Myocyte (in vitro differentiated cells): Measurements from ENCODE around the gene CMBL. TPM values are rescaled to one million over a fixed set of nuclear protein-coding genes. Genes with fewer than 3 reads are reported as not detected.

Experiments
- DNase-seq: peaks from one replicate; pipeline ENCODE4 v3.0.0-alpha.2; 2012; ENCODE audit warnings: low read depth
- total RNA-seq: library from RNA; depleted of rRNA; stranded (reverse); fragments of >200 nt; gene quantifications from 2 replicates; pipeline ENCODE4 v1.2.3, GENCODE V29; 2014

CMBL gene
- total RNA-seq, 1 donor from 2014 or later: 2.0 TPM

DNA sequence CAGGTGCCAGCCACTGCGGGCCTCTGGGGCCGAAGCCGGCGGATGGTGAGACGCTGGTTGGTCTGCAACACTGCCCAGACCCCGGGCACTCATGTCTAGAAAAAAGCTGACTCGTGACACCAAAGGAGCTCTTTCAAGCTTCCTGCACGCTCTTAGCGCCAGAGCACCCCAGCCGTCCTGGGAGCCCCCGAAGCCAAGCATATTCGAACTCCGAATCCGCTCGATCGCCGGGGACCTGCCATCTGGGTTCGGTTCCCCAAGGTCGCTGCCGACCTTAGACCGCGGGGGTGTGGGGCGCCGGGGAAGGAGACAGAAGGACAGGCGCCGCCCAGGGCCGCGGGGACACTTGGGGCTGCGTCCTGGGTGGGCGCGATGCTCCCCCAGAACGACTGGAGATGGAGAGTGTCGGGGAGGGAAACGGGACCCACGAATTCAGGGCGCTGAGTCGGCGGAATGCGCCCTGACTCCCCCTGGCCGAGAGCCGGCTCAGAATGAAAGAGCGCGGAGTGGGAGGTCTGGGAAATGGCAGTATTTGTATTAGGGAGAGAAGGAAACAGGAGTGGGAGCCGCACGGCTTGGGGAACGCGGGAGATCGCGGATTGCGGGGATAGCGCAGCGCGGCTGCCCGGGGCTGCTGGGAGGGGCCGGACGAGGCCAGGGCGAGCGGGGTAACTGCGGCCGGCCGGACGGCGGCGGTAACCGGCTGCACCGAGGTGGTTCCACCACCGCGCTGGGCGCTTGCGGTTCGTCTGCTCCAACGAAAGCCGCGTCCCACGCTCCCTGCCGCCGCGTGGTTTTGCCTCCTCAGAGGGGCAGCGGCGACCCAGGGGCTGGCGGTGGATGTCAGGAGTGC is 25.7 kb upstream of the CMBL start:
- DNase-seq: peak; percentile 43

DNA sequence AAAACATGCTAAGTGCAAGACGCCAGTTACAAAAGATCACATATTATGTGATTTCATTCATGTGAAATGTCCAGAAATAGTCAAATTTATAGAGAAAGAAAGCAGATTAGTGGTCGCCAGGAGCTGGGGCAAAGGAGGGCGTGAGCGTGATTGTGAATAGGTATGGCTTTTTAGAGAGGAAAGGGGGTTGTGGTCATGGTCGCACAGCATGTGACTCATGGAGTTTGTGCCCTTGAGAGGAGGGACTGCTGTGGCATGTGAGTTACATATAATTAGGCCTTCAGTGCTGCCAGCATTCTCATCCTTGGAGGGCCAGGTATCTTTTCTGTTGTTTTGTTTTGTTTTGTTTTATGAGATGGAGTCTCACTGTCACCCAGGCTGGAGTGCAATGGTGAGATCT is 24.6 kb upstream of the CMBL start:
- DNase-seq: no peak

DNA sequence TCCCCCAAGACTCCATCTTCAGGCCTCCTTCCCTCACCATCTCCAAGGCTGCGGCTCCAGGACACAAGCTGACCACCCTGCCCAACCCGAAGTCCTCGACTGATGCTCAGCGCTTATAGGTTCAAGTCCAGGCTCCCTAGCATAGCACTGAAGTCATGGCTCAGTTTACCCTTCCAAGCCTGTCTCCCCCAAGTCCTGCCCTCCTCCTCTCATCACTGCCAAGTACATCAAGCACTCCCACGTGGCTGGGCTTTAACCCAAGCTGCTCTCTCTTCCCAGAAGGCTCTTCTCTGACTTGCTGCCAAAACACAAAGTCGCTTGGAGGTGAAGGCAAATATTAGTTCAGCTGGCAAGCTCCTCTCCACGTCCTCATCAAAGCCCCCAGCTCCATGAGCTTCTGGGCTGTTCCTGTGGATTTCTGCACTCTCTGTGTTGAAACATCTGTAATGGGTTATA is 23.7 kb upstream of the CMBL start:
- peak; percentile 25 for DNase-seq

DNA sequence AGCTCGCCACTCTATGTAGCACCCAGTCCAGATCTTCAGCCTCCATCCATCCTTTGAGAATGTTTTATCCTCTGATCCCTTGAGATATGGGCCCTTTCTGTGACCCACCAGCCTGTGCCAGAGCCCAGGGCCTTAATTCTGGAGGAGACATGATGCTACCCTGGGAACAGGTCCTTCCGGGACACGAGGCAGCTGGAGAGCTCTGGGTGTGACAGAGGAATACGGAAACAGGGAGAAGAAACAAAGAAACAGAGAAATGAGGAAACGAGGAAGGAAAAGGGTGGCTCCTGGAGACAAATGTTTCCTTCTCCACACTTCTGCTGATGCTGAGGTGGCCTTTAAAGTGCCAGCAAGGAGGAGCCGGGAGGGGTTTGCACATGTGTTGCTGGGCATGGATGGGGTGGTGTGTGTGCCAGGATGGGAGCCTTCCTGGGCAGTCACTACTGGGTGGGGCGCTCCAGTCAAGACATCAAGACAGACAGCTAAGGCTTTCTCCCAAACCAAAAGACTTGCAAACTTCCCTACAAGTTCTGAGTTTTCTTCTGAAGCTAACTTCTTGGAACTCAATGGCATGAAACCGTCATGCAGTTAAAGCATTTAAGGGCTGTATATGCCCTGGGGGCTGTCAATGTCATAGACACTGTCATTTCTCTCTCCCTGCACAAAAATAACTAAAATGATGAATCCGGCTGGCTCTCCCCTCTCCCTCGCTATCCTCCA is 23.0 kb upstream of the CMBL start:
- DNase-seq: no peak

DNA sequence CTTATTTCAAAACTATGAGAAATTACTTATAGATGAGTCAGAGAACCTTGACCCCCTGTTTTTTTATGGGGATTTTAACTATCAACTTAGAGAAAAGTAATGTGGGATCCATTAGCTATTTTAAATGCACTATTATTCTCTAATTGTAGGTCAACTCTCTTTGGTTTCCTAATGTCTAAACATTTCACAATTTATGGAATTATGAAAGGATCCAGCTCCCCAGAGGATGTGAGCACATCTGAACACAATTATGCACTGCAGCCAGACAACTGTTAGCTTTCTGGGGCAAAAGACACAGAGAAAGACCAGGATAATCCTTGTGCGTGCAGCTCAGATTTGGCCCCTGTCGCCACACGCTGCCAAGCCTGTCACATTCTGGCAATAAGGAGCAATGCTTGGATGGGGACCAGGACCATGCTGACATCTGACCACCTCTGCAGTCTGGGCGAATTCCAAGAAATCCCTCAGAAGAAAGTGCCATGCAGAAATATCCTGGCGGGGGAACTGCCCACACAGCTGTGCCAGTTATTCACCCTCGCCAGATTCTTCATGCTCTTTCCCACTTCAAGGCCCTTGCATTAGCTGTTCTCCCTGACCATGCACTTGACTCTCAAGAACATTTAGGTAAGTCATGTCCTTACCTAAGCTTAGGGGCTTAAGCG is 22.2 kb upstream of the CMBL start:
- DNase-seq: peak; percentile 83

DNA sequence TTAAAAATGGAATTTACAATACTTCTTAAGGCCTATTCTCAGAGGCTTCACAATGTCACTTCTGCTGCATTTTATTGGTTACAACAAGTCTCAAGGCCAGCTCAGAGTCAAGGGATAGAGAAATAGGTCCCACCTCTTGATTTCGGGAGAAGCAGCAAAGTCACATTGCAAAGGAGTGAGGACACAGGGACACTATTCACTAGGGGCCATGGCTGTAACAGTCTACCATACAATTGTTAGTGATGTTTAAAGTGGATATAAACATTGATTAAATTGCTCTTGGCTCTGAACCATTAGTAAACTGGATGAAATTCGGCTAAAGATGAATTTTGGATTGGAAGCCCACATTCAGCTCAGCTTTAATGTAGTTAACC is 21.7 kb upstream of the CMBL start:
- DNase-seq: no peak

DNA sequence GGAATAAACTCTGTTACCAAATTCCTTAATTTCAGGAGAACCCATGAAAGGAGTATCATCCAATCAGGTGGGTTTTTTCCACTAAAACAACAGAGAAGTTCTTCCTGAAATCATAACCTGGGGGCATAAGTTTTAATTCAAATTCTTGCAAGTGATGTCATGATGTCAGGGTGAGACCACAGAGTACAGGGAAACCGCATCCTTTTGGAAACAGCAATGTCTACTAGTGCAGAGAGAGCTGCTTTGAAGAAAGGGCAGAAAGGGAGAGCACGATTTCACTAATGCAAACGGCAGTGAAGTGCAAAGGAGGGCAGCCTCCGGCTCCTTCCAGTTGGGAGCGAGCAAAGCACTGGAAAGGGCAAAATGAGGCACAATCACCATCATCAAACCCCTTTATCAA is 20.6 kb upstream of the CMBL start:
- DNase-seq: no peak

DNA sequence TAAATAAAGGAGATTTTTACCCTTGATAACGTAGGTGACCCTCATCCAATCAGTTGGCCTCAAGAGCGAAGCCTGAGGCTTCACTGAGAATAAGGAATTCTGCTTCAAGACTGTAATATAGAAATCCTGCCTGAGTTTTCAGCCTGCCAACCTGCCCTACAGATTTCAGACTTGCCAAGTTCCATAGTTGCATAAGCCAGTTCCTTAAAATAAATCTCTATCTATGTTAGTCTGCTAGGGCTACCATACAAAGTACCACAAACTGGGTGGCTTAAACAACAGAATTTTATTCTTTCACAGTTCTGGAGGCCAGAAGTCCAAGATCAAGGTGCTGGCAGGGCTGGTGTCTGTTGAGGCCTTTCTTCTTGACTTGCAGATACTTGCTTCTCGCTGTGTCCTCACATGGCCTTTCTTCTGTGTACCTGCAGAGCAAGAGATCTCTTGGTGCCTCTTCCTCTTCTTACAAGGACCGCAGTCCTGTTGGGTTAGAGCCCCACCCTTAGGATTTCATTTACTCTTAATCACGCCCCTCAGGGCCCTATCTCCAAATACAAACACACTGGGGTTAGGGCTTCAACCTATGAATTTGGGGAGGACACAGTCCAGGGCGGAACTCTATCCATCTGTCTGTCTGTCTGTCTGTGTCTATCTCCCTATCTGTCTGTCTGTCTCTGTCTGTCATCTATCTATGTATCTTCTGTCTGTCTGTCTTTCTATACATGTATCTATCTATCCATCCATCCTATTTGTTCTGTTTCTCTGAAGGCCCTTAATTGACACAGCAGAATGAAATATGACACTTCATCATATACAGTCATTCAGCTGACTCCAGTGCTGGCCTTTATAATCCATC is 17.0 kb upstream of the CMBL start:
- DNase-seq: no peak

DNA sequence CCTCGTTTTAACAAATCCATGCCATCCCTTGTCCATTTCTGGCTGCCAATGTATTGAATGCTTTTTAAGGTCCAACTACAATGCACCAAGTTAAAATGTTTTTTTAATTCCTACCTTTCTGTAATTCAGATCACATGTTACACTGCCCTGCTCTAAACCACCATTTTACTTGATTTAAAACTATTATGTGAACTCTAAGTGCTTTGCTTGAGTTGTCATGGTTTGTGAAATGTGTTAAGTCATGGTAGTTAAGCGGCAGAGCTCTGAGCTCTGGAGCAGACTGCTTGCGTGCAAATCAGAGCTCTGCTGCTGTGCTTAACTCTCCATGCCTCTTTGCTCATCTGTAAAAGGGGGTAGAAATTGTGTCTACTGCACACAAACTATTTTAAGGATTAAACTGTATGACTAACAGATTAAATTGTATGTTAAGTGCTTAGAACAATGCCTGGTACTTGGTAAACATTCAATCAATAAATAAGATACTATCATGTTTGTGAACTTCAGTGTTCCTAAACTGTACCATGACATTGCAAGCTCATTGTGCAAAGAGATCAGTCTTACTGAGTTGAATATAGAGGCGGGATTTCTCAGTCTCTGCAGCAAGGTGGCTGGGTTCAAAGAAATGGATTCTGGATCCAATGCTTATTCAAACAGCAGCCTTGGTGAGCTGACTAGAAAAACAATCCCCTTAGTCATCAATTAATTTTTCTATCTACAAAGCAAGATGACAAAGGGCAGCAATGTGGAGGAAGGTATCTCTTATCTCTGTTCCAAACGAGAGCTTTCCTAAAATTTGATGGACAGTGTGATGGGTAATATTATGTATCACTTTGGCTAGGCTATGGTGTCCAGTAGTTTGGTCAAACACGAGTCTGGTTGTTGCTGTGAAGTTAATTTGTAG is 16.1 kb upstream of the CMBL start:
- DNase-seq: no peak

DNA sequence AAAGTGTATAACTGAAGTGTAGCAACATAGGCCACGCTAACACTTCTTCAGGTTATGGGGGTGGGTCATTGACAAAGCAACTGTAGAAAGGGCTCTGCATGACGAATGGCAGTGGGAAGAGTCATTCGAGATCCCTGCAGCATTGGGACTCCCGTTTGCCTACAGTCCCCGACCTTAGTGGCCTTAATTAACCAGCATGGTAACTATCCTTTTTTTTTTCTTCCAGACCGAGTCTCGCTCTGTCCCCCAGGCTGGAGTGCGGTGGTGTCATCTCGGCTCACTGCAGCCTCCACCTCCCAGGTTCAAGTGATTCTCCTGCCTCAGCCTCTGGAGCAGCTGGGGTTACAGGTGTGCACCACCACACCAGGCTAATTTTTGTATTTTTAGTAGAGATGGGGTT is 14.2 kb upstream of the CMBL start:
- DNase-seq: no peak

DNA sequence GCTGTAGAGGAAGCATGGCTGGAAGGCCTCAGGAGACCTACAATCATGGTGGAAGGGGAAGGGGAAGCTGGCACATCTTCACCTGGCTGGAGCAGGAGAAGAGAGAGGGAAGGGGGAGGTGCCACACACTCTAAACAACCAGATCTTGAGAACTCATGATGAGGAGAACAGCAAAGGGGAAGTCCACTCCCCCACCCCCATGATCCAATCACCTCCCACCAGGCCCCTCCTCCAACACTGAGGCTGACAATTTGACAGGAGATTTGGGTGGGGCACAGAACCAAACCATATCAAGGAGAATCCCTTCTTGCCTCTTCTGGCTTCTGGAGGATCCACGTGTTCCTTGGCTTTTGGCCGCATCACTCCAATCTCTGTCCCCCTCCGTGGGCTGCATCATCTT is 13.1 kb upstream of the CMBL start:
- DNase-seq: no peak

DNA sequence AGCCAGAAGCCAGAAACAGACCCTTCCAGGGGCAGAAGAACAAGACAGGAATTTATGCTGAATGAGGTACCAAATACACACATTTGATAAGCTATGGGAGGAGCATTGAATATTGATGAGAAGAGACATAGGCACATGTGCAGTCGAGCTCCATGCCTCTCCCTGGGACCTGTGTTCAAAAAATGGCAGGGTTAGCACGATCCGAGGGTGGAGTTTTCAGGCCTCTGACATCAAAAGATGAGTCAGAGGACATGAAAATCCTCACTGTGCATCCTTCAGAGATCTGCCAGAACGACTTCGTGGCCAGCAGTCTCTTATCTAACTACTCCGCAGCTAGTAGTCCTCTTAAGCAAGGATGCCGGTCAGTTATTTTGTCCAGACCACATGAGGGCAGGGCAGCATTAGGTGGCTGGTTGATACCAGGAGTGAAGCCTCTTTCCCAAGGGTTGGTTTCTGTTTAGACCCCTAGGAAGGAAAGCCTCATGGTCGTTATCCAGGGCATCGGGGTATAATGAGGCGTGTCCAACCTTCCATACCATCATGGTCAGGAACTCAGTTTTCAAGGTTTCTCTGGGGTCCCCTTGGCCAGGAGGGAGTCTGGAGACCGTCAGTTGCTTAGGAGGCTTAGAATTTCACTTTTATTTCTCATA is 11.6 kb upstream of the CMBL start:
- DNase-seq: no peak

DNA sequence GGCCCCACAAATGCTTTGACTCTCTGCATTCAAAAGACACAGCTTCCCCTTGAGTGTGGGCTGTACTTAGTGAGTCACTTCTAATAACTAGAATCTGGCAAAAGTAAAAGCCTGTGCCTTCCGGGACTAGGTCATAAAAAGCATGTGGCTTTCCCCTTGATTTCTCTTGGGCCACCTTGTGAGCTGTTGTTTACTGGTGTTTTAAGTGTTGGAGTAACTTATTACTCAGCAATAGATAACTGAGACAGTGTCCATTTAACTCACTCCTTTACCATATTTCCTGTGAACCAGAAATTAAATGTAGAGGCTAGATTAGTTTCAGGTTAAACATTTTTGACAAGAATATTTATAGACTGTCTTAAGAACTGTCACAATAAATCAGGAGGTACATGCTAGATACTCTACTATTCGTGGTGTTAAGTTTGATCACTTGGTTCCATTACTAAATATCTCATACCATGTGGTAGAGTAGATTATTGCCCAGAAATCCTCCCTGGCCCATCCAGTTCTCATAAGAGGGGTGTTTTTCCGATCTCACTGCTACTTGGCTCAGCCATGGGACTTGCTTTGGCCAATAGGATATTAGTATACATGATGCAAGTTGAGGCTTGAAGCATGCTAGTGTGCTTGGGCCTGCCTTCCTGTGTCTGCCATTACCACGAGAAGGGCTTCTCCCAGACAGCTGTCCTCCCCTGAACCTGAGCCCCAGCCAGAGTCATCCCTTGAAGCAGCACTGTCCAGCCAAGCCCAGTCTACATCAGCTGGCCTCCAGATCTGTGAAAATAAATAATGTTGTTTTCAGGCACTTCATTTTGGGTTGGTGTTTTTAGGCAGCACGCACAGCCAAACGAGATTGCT is 10.4 kb upstream of the CMBL start:
- DNase-seq: peak; percentile 53

DNA sequence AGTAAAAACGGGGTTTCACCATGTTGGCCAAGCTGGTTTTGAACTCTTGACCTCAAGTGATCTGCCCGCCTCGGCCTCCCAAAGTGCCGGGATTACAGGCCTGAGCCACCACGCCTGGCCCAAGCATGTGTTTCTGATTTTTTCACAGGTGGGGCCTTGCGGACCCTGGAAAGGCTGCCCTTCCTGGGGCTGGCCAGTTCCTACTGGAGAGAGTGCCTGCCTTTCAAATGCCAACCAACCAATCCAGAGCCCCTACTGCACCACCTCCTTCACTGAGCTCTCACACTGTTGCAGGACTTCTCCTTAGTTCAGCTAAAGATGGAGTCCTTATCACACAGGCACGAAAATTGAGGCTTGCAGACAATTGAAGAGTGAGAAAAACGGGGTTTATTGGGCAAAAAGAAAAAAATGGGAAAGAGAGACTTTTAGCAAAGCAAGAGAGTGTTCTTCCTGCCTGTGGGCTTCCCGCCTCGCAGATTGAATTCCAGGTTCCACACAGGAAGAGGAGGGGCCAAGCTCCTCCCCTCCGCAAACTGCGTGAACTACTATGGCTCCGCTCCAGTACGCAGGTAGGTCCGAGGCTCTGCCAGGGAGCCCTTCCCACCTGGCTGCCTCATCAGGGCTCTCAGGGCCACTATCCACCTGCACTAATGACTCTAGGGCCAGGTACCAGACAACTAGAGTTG is 8.3 kb upstream of the CMBL start:
- no peak for DNase-seq

DNA sequence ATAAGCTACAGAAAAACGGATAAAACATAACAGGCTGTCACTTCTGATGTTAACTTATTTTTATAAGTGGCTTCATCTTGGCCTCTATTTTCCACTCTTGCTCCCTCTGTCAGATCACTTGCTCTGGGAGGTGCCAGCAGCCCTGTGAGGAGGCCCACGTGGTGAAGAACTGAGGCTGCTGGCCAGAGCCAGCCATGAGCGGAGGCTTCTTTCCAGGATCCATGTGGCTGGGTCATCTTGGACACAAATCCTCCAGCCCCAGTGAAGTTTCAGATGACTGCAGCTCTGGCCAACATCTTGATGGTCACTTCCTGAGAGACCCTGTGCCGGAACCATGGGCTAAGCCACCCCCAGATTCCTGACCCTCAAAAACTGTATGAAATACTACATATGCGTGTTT is 7.5 kb upstream of the CMBL start:
- no peak for DNase-seq

DNA sequence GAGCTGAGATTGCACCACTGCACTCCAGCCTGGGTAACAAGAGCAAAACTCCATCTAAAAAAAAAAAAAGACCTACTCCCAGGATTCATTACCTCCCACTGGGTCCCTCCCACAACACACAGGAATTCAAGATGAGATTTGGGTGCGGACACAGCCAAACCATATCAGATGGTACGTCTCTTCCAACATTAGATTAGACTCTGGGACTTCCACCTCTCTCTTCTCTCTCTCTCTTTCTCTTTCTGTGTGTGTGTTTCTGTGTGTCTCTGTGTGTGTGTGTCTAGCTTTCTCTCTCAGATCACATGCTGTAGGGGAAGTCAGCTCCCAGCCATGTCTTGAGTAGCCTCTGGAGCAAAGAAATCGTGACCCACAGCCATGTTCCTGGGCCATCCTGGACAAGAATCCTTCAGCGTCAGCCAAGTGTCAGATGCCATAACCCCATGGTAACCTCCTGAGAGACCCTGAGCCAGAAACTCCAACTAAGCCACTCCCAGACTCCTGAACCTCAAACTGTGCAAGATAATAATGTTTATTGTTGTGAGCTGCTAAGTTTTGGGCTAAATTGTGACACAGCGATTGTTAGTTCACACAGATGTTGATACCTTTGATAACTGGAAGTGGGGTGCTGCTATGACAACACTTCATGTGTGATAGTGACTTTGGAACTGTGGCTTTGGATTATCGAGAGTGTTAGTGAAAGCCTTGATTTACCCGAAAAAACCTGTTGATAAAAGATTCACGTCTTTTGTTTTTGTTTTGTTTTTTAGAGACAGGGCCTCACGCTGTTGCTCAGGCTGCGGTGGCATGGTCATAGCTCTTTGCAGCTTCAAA is 4.1 kb upstream of the CMBL start:
- DNase-seq: no peak
